Calu3 (cell line): Measurements from ENCODE around the gene MPZL2. TPM values are rescaled to one million over a fixed set of nuclear protein-coding genes. Genes with fewer than 3 reads are reported as not detected.

ENCODE experiments used
- BruUV-seq: library from RNA; stranded (reverse); fragments of 400-500 nt; replicated peaks from 2 replicates; lab custom pipeline; 2021; lab: Mats Ljungman, UMichigan
- CTCF ChIA-PET: fragments of 300-600 bp; sonication (Branson Sonifier 250); formaldehyde crosslinking; loops from one replicate; lab custom pipeline; 2022; ENCODE audit warnings: antibody characterized with exemption; lab: Charles Lee
- DNase-seq: peaks from one replicate; pipeline ENCODE4 v3.0.0; 2022
- H3K27ac Mint-ChIP-seq: one replicate; pipeline ENCODE4 v1.8.0; 2022; ENCODE audit warnings: mixed read lengths; ENCODE audit not compliant: unreplicated experiment
- H3K27me3 Mint-ChIP-seq: one replicate; pipeline ENCODE4 v1.8.0; 2022; ENCODE audit warnings: mixed read lengths; ENCODE audit not compliant: unreplicated experiment
- H3K36me3 Mint-ChIP-seq: one replicate; pipeline ENCODE4 v1.8.0; 2022; ENCODE audit warnings: mild to moderate bottlenecking, moderate library complexity, mixed read lengths; ENCODE audit not compliant: insufficient read depth, unreplicated experiment
- H3K4me1 Mint-ChIP-seq: one replicate; pipeline ENCODE4 v1.8.0; 2022; ENCODE audit warnings: mild to moderate bottlenecking, low read depth, mixed read lengths; ENCODE audit not compliant: unreplicated experiment
- H3K4me3 Mint-ChIP-seq: one replicate; pipeline ENCODE4 v1.8.0; 2022; ENCODE audit warnings: mild to moderate bottlenecking, low read depth, moderate library complexity, mixed read lengths; ENCODE audit not compliant: unreplicated experiment
- H3K9me3 Mint-ChIP-seq: one replicate; pipeline ENCODE4 v1.8.0; 2022; ENCODE audit warnings: low read depth, mixed read lengths; ENCODE audit not compliant: unreplicated experiment
- CTCF ChIP-seq: fragments of 200-600 bp; IDR thresholded peaks from one replicate; pipeline ENCODE4 v1.8.0; 2022; ENCODE audit warnings: antibody characterized with exemption; ENCODE audit not compliant: unreplicated experiment
- intact Hi-C: fragments of 100-400 bp; cut with micrococcal nuclease; formaldehyde crosslinking; loops from one replicate; pipeline ENCODE4 v1.10.0; 2022; ENCODE audit not compliant: unreplicated experiment
- total RNA-seq: library from RNA; stranded (reverse); gene quantifications from 2 replicates; pipeline ENCODE4 v1.2.3, GENCODE V29; 2022

Gene MPZL2
- total RNA-seq, 1 experiment from 2014 or later = 69.6 TPM

- Mint-ChIP-seq H3K27ac (no peak overlapping the region), H3K27me3 (no peaks in the 10 kb centered on the region), H3K9me3 (no peaks in the 10 kb centered on the region), H3K4me3 (no peak overlapping the region), H3K36me3 (no peaks in the 10 kb centered on the region), H3K4me1 (no peaks in the 10 kb centered on the region)
- no TSS peak for BruUV-seq
- no peak for DNase-seq
- intact Hi-C loops = no loop called here
- no peak for TF ChIP-seq CTCF
- CTCF ChIA-PET = interaction anchor here (1.0 kb wide), 1 partner anchor 10 kb away, joined by 3 read pairs; no protein-coding TSS in a partner anchor
Observed at GRCh38 chr11:118226781-118227180, 37.3 kb downstream of the MPZL2 start.

- Mint-ChIP-seq H3K9me3 (no peaks in the 10 kb centered on the region), H3K4me1 (no peaks in the 10 kb centered on the region), H3K36me3 (no peaks in the 10 kb centered on the region), H3K4me3 (no peak overlapping the region), H3K27ac (no peak overlapping the region), H3K27me3 (no peaks in the 10 kb centered on the region)
- CTCF ChIA-PET = interaction anchor here (1.0 kb wide), 1 partner anchor 10 kb away, joined by 3 read pairs; no protein-coding TSS in a partner anchor
- intact Hi-C loops = no loop called here
- DNase-seq = no peak
- BruUV-seq = no TSS peak
- TF ChIP-seq CTCF = no peak
Observed at GRCh38 chr11:118226296-118226695, 37.8 kb downstream of the MPZL2 start.

GRCh38 chr11:118224511-118225188, 39.4 kb downstream of the MPZL2 start, which contains the start of gene JAML:
Gene JAML, minus strand, starts transcription at chr11:118225011. Its CDS starts 10,145 bp downstream, at chr11:118214866.
- no TSS peak for BruUV-seq
- Mint-ChIP-seq H3K9me3 (no peaks in the 10 kb centered on the region), H3K4me3 (no peak within 1 kb of the TSS), H3K27ac (no peak within 1 kb of the TSS), H3K36me3 (peaks cover 1% of the 10 kb centered on the region), H3K4me1 (peaks cover 4% of the 10 kb centered on the region), H3K27me3 (no peaks in the 10 kb centered on the region)
- CTCF ChIA-PET = no interaction called here
- TF ChIP-seq CTCF = no peak
- intact Hi-C loops = no loop called here
- no peak for DNase-seq

GRCh38 chr11:118223992-118224391, 40.1 kb downstream of the MPZL2 start:
- DNase-seq = no peak
- Mint-ChIP-seq H3K9me3 (no peaks in the 10 kb centered on the region), H3K4me1 (peaks cover 9% of the 10 kb centered on the region), H3K27me3 (no peaks in the 10 kb centered on the region), H3K4me3 (no peak overlapping the region), H3K27ac (no peak overlapping the region), H3K36me3 (peaks cover 4% of the 10 kb centered on the region)
- TF ChIP-seq CTCF = no peak
- no TSS peak for BruUV-seq
- CTCF ChIA-PET = no interaction called here
- intact Hi-C loops = no loop called here
